ENCODE results near the gene OR6C6.
"Not testable (repeated sequence)": the region's sequence is repeated elsewhere in the genome, so short reads cannot be mapped to it uniquely, and the experiment has no call there.

DNA sequence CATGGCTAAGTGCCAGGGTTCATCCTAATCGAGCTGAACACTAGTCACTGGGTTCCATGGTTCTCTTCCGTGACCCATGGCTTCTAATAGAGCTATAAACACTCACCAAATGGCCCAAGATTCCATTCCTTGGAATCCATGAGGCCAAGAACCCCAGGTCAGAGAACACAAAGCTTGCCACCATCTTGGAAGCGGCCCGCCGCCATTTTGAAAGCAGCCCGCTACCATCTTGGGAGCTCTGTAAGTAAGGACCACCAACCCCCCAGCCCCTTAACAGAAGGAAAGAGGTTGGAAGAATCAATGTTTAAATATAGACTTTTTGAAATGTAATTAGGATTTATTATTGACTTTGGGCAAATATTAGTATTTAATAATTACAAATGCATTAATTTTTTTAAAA, 29.4 kb upstream of the OR6C6 start:
- TF ChIP-seq CTCF, POLR2A (IDR thresholded peaks at IDR 0.05): not testable (repeated sequence)

All from suprapubic skin (tissue), 3 donors.